Inferior parietal cortex (tissue), 1 donor: ENCODE measurements around the gene CACNA1H.
"Not testable (repeated sequence)": the region's sequence is repeated elsewhere in the genome, so short reads cannot be mapped to it uniquely, and the experiment has no call there.

Experiments
- DNase-seq: peaks from one replicate; pipeline ENCODE4 v3.0.0-alpha.2; 2016; ENCODE audit errors: extremely low spot score

CACNA1H gene

DNA sequence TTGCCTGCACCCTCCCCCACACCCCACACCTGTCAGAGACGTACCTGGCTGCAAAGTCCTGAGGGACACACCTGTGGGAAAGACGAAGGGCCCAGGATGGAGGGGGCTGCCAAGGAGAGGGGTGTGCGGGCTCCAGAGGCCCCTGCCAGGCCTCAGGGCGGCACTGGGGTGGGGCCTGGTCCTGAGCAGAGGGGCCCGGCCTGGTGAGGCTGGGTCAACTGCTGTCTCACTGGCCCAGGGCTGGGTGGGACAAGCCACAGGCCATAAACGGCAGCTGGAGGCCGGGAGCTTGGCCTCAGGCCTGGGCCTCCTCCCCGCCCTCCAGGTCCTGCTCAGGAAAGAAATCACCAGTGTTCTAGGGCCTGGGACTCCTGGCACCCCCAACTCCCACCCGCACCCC, 71.7 kb downstream of the CACNA1H start:
- DNase-seq = no peak

DNA sequence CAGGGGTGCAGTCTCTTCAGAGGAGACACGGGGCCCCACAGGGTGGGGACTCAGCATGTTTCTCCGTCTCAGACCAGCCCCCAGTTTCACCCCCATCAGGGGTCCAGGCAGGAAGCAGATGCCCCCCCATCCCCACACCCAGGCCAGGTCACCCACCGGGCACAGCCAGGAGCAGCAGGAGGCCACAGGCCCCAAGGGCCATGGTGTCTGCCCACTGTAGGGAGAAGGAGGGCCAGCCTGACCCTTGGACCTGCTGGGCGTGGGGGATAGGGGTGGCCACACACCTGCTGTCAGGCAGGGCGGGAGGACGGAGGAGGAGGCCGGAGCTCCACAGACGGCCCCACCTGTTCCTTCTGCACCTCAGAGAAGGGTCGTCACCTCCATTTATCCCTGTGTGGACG, 72.1 kb downstream of the CACNA1H start, which contains the start of gene TPSG1:
TSS of gene TPSG1 (minus strand) at position 218 of the 401 bp plus-strand sequence. CDS start at position 202, 16 bp downstream.
- no peak for DNase-seq

DNA sequence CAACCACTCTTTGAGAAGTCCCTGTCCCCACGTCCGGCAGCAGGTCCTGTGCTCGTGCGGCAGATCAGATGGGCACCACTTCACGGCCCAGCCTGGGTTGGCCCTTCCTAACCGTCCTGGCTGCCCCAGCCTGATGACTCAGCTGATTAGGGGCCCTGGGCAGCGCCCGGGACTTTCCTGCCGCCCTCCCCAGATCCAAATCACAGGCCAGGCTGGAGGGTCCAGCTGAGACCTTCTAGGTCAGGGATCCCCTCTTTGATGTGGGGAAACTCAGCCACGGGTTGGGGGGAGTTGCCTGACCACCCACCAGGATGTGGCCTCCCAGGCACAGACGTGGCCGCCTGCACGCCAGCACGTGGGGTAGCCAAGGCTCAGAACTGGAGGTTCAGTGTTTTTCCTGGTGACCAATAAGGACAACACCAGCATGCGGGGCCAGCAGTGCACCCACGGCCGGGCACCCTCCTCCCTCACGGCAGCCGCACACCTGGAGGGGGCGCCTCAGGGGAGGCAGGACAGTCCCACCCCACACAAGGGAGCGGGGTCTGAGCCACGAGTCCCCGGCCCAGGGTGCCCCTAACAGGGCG, 72.9 kb downstream of the CACNA1H start:
- DNase-seq = not testable (repeated sequence)

DNA sequence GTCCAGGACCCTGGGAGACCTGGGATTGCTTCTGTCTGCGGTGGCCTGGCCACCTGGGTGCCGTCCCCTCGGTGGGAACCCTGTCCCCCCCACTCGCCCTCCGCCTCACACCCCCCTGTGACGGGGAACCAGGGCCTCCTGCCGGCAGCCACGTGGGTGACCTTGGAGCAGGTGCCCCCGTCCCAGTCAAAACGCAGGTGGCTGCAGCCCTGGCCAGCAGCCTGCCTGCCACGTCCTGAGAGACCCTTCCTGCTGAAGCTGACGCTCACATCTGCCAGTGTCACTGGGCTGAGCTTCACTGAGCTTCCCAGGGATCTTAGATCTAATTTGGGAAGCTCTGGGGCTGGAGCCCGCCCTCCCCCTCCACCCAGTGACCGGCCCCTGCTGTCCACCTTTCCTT, 73.8 kb downstream of the CACNA1H start:
- not testable (repeated sequence) for DNase-seq

DNA sequence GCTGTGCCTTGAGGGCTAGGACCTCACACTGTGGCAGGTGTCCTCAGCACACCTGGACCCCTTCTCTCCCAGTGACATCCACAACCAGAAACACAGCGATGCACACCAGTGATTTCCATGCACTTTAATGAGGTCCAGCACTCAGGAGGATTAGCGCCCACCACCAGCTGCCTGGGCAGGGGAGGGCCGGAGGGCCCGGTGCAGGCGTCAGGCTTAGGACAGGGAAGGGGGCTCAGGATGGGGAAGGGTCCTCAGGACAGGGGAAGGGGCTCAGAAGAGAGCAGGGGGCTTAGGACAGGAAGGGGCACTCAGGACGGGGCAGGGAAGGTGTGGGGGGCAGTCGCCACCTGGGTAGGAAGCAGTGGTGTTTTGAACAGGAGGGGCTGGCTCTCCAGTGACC, 75.3 kb downstream of the CACNA1H start:
- not testable (repeated sequence) for DNase-seq

DNA sequence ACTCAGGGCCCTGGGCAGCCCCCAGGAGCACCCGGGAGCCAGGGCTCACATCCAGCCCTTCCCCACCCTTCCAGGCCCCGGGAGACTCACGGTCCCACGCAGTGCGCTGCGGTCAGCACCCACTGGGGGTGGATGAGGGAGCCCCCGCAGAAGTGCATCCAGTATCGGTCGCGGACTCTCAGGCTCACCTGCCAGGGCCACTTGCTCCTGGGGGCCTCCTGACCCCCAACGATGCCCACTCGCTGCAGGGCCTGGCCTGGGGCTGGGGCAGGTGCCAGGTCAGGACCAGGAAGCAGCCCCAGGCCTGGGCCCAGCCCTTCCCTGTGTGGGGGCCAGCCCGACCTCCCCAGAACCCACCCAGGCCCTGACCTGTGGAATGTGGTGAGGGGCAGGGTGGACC, 76.6 kb downstream of the CACNA1H start:
- DNase-seq = not testable (repeated sequence)

DNA sequence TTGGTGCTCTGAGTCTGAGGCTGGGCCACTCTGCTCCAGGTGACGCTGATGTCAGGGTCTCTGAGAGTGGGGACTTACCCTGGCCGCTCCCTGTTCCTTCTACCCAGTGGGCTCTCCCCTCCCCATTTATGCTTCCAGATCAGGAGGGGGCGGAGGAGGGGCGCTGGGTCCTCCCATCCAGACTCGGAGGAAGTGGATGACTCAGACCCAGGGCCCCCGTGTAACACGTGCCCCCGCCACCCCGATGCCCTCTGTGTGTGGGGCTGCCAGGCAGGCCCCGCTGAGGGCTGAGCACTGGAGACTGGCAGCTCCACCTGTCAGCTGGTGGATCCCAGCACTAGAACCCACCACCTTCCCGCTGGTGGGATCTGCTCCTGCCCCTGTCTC, 77.2 kb downstream of the CACNA1H start, which contains the start of gene TPSB2:
TSS of gene TPSB2 (minus strand) at position 101 of the 387 bp plus-strand sequence. CDS start 233 bp downstream, outside the sequence.
- not testable (repeated sequence) for DNase-seq

DNA sequence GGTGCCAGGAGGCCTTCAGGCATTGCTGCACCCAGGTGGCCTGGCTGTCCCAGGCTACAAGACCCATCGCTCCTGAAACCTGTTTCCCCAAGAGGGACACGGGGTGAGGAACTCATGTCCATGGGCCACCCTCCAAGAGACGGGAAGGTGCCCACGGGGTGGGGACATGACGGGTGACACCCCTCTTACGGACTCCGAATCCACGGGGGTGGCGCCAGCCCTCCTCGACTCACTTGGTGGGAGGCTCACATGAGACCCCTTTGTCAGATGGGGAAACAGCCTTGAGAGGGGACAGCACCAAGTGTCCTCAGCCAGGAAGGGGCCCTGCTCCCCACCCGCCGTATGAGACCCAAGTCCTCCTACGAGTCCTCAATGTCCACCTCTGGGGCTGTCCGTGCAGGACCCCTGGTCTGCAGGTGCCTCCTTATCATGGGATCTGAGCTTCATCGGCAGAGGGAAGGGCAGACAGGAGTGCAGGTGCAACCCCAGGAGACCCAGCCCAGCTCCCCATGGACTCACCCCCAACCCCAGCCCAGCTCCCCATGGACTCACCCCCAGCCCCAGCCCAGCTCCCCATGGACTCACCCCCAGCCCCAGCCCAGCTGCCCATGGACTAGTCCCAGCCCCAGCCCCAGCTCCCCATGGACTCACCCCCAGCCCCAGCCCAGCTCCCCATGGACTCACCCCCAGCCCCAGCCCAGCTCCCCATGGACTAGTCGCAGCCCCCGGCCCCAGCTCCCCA, 77.7 kb downstream of the CACNA1H start:
- DNase-seq = not testable (repeated sequence)

DNA sequence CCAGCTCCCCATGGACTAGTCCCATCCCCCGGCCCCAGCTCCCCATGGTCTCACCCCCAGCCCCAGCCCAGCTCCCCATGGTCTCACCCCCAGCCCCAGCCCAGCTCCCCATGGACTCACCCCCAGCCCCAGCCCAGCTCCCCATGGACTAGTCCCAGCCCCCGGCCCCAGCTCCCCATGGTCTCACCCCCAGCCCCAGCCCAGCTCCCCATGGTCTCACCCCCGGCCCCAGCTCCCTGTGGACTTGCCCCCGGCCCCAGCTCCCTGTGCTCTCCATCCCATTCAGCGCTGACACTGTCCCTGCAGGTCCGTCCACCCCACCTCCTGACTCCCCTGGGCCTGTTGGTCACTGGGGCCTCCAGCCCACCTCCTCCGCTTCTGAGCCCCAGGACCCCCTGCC, 78.4 kb downstream of the CACNA1H start:
- not testable (repeated sequence) for DNase-seq

DNA sequence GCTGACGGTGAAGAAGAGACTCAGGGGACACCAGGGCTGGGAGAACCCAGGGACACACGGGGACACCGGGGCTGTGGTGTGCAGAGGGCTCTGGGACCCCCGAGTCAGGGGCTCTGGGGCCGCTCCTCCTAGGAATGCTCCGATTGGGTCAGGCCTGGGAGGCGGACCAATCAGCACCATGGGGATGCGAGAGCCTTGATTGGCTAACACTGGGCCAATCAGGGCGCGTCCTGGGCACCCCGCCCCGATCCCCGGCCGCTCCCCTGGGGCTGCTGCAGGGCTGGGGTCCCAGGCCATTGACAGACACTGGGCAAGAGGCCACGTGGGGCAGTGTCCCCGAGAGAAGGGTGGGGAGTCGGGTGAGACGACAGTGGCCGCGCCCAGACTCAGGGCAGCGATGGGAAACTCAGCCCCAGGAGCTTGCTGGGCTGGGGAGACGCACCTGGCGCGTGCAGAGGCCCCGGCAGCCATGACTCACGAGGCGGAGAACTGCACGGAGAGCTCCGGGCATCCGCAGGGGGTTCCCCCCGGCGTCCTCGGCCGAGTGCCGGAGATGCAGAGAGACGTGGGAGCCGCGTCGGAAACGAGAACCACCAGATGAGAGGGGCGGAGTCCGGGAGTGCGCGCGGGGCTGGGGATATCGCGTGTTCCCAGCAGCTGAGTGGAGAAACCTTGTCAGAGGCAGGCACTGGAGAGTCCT, 79.3 kb downstream of the CACNA1H start:
- DNase-seq = not testable (repeated sequence)

DNA sequence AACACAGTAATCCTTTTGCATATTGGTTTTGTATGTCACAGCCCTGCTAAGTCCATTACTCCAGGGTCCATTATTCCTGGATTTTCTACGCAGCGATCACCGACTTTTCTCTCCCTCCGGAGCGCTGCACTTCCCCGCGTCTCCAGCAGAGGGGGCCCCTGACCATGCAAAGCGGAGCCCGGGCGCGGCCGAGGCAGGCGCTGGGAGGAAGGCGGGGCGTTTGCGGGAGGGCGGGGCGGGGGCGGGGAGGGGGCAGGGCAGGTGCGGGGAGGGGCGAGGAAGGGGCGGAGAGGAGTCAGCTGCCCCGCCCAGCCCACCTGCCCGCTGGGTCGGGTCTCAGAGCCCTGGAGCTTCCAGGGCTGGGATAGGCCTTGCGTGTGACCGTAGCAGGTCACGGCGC, 83.8 kb downstream of the CACNA1H start:
- not testable (repeated sequence) for DNase-seq

DNA sequence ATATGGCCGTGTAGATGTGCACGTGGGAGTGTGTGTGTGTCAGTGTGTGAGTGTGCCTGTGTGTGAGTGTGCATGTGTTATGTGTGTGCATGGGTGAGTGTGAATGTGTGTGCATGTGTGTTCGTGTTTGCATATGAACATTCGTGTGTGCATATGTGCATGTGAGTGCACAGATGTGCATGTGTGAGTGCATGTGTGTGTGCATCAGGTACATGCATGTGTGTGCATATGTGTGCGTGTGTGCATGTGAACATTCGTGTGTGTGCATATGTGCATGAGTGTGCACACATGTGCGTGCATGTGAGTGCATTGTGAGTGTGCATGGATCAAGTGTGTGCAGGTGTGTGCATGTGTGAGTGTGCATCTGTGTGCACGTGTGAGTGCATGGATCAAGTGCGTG, 85.1 kb downstream of the CACNA1H start:
- DNase-seq = no peak

DNA sequence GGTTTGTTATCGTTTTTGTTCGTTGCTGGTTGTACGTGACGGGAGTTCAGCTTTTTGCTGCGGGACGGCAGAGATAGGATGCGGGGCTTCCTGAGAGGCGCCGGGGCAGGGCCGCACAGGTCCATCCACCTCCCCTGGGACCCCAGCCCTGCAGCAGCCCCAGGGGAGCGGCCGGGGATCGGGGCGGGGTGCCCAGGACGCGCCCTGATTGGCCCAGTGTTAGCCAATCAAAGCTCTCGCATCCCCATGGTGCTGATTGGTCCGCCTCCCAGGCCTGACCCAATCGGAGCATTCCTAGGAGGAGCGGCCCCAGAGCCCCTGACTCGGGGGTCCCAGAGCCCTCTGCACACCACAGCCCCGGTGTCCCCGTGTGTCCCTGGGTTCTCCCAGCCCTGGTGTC, 86.0 kb downstream of the CACNA1H start:
- not testable (repeated sequence) for DNase-seq

DNA sequence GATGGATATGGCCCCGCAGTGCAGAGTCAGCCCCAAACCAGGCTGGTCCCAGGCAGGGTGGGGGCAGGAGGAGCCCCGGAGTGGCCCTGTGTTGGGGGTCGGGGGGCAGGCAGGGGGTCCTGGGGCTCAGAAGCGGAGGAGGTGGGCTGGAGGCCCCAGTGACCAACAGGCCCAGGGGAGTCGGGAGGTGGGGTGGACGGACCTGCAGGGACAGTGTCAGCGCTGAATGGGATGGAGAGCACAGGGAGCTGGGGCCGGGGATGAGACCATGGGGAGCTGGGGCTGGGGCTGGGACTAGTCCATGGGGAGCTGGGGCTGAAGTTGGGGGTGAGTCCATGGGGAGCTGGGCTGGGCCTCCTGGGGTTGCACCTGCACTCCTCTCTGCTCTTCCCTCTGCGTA, 86.7 kb downstream of the CACNA1H start:
- not testable (repeated sequence) for DNase-seq

DNA sequence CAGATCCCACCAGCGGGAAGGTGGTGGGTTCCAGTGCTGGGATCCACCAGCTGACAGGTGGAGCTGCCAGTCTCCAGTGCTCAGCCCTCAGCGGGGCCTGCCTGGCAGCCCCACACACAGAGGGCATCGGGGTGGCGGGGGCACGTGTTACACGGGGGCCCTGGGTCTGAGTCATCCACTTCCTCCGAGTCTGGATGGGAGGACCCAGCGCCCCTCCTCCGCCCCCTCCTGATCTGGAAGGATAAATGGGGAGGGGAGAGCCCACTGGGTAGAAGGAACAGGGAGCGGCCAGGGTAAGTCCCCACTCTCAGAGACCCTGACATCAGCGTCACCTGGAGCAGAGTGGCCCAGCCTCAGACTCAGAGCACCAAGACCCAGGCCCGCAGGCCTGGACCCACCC, 87.5 kb downstream of the CACNA1H start, which contains the start of gene TPSAB1:
TSS of gene TPSAB1 (plus strand) at position 270 of the 400 bp plus-strand sequence. CDS start 234 bp downstream, outside the sequence.
- DNase-seq = not testable (repeated sequence)

DNA sequence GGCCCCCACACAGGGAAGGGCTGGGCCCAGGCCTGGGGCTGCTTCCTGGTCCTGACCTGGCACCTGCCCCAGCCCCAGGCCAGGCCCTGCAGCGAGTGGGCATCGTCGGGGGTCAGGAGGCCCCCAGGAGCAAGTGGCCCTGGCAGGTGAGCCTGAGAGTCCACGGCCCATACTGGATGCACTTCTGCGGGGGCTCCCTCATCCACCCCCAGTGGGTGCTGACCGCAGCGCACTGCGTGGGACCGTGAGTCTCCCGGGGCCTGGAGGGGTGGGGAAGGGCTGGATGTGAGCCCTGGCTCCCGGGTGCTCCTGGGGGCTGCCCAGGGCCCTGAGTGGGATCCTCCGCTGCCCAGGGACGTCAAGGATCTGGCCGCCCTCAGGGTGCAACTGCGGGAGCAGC, 88.2 kb downstream of the CACNA1H start:
- DNase-seq = not testable (repeated sequence)

DNA sequence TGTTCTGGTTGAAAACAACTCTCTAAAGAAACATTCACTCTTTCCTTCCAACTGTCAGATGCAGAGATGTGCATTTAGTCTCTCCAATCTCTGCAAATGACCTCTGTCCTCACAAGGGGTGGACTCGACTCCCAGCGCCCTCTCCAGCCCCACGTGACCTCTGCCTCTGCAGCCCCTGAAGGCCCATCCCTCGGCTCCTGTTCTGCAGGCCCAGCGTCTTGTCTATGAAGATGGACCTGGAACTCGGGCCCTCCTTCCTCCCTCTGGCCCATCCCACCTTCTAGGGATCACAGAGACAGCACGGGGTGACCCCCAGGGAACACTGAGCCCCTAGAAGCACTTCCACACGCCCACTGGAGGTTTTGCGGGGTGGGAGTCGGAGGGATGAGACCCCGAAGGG, 90.5 kb downstream of the CACNA1H start:
- DNase-seq = not testable (repeated sequence)

DNA sequence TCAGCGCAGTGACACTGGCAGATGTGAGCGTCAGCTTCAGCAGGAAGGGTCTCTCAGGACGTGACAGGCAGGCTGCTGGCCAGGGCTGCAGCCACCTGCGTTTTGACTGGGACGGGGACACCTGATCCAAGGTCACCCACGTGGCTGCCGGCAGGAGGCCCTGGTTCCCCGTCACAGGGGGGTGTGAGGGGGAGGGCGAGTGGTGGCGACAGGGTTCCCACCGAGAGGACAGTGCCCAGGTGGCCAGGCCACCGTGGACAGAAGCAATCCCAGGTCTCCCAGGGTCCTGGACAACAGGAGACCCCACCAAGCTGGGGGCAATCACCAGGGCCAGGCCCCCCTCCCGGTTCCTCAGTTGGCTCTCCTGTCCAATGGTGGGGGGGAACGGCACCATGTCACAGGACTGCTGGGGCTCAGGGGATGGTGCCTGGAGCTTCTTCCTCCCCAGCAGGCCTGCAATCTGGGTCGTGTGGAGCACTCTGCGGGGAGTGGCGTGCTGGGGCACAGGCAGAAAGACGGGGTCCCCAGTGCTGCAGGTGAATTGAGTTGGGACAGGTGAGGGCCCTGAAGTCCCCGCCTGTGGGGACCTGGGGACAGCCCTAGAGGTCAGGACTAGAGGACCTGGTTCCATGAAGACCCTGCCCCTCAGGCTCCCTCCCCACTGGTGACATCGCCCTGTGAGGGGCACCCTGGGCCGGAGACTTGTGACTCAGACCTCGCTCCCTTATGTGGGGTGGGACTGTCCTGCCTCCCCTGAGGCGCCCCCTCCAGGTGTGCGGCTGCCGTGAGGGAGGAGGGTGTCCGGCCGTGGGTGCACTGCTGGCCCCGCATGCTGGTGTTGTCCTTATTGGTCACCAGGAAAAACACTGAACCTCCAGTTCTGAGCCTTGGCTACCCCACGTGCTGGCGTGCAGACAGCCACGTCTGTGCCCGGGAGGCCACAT, 91.3 kb downstream of the CACNA1H start:
- not testable (repeated sequence) for DNase-seq

DNA sequence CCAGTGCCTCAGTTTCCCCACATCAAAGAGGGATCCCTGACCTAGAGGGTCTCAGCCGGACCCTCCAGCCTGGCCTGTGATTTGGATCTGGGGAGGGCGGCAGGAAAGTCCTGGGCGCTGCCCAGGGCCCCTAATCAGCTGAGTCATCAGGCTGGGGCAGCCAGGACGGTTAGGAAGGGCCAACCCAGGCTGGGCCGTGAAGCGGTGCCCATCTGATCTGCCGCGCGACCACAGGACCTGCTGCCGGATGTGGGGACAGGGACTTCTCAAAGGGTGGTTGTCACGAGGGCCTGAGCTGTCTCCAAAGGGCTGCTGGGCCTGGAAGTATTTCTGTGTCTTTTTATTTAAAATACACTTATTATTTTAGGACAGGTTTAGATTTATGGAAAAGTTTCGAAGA, 92.0 kb downstream of the CACNA1H start:
- no peak for DNase-seq

DNA sequence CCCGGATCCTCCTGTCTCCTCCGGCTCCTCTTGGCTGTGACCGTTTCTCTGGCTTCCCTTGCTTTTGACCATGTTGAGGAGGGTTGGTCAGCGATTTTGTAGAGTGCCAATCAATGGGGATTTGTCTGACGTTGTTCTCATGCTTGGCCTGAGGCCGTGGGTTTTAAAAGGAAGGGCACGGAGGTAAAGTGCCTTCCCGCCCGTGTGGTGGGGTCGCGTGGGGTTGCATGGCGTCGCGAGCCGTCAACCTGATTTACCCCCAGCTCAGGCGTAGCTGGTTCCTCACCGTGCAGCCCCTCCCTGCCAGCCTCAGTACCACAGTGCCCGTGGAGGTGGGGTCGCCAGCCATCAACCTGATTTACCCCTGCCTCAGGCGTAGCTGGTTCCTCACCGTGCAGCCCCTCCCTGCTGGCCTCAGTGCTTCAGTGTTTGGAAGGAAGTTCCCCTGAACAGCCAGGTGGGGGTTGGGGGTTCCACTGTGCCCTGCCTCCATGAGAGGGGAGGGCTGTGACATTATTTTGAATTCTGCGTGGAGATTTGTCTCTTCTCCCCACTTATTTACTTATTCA, 92.6 kb downstream of the CACNA1H start:
- no peak for DNase-seq
